ENCODE measurements around the gene PLA2G12B.

PLA2G12B gene

DNA sequence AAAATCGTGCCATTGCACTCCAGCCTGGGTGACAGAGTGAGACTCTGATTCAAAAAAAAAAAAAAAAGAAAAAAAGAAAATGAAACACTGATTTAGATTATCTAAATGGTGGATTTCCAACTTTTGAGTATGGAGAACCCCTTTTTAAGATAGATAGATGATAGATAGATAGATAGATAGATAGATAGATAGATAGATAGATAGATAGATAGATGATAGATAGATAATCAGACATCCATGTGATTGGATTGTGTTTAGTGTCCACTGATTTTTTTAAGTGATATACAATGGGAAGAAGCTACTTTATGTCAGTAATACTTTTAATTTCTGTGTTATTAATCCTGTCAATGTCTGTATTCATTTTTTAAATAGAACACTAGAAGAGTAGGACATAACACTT, 55.1 kb downstream of the PLA2G12B start:
- DNase-seq (ENCODE audit: low read depth in 1 of 2, low spot score in 1 of 2), result no peak
- no peak overlapping the region for H3K27ac ChIP-seq (replicated peaks)
- no peaks in the 10 kb centered on the region for H3K27me3 ChIP-seq (ENCODE audit: insufficient read depth, poor library complexity, severe bottlenecking)
- TF ChIP-seq GABPA (IDR thresholded peaks at IDR 0.05; ENCODE audit: low read depth), result no peak
- no peak for TF ChIP-seq REST (IDR thresholded peaks at IDR 0.05; ENCODE audit: insufficient replicate concordance, low read depth)
- H3K4me3 ChIP-seq (replicated peaks; ENCODE audit: insufficient read depth, low read length), result no peak overlapping the region

- Histone ChIP-seq H3K27ac (replicated peaks) (no peak overlapping the region), H3K4me3 (replicated peaks; ENCODE audit: insufficient read depth, low read length) (no peak overlapping the region), H3K27me3 (ENCODE audit: insufficient read depth, poor library complexity, severe bottlenecking) (no peaks in the 10 kb centered on the region)
- TF ChIP-seq POLR2AphosphoS5 (IDR thresholded peaks at IDR 0.05; ENCODE audit: low read depth) (no peak), CTCF (IDR thresholded peaks at IDR 0.05; ENCODE audit: insufficient read depth, low read length) (no peak), SPI1 (IDR thresholded peaks at IDR 0.05; ENCODE audit: borderline replicate concordance, low read depth) (no peak), REST (IDR thresholded peaks at IDR 0.05; ENCODE audit: insufficient replicate concordance, low read depth) (no peak), GABPA (IDR thresholded peaks at IDR 0.05; ENCODE audit: low read depth) (no peak)
- DNase-seq (ENCODE audit: low read depth in 1 of 2, low spot score in 1 of 2), result no peak
Observed at GRCh38 chr10:72898616-72899015, 56.0 kb downstream of the PLA2G12B start.

GRCh38 chr10:72895236-72895850, 59.3 kb downstream of the PLA2G12B start:
- no peaks in the 10 kb centered on the region for H3K27me3 ChIP-seq (ENCODE audit: insufficient read depth, poor library complexity, severe bottlenecking)
- H3K27ac ChIP-seq (replicated peaks), result no peak overlapping the region
- TF ChIP-seq SPI1 (IDR thresholded peaks at IDR 0.05; ENCODE audit: borderline replicate concordance, low read depth) (no peak), REST (IDR thresholded peaks at IDR 0.05; ENCODE audit: insufficient replicate concordance, low read depth) (no peak), GABPA (IDR thresholded peaks at IDR 0.05; ENCODE audit: low read depth) (no peak), CTCF (IDR thresholded peaks at IDR 0.05; ENCODE audit: insufficient read depth, low read length) (no peak), POLR2AphosphoS5 (IDR thresholded peaks at IDR 0.05; ENCODE audit: low read depth) (no peak)
- DNase-seq (ENCODE audit: low read depth in 1 of 2, low spot score in 1 of 2), result no peak
- H3K4me3 ChIP-seq (replicated peaks; ENCODE audit: insufficient read depth, low read length), result no peak overlapping the region

All from HL-60 (cell line).